Astrocyte of the spinal cord (primary cell): ENCODE data around the gene MYO1C.
"Not testable (repeated sequence)": the region's sequence is repeated elsewhere in the genome, so short reads cannot be mapped to it uniquely, and the experiment has no call there.

ENCODE experiments used
- DNase-seq: peaks from one replicate; pipeline ENCODE4 v3.0.0; 2011; ENCODE audit warnings: low read depth, low spot score
- H3K4me3 ChIP-seq: 2 replicates; pipeline ENCODE4 v1.5.1; 2011; ENCODE audit warnings: low read depth, mild to moderate bottlenecking, low read length, moderate library complexity
- CTCF ChIP-seq: IDR thresholded peaks from 2 replicates; pipeline ENCODE4 v1.5.1; 2012; ENCODE audit warnings: low read depth, mild to moderate bottlenecking, low read length, inconsistent platforms
- in situ Hi-C: cut with HindIII; loops from 2 replicates; pipeline ENCODE4 v1.10.0; 2017; ENCODE audit warnings: low sequenced_read_pairs

MYO1C gene

GRCh38 chr17:1529863-1530262 is 37.4 kb upstream of the MYO1C start:
- H3K4me3 ChIP-seq: no peak overlapping the region
- no peak for TF ChIP-seq CTCF
- no peak for DNase-seq
- in situ Hi-C loops: no loop called here

- H3K4me3 ChIP-seq, DNase-seq, in situ Hi-C loops: not testable (repeated sequence)
These were observed 34.4 kb upstream of the MYO1C start for GRCh38 chr17:1526876-1527275.

- in situ Hi-C loops: no loop called here
- H3K4me3 ChIP-seq: no peak overlapping the region
- DNase-seq: no peak
- TF ChIP-seq CTCF: no peak
These were observed 30.1 kb upstream of the MYO1C start for GRCh38 chr17:1522626-1523025.

- no peak for DNase-seq
- H3K4me3 ChIP-seq: no peak overlapping the region
- in situ Hi-C loops: no loop called here
- no peak for TF ChIP-seq CTCF
These were observed 28.7 kb upstream of the MYO1C start for GRCh38 chr17:1521086-1521640.

GRCh38 chr17:1519678-1520077 is 27.2 kb upstream of the MYO1C start:
- no peak for DNase-seq
- in situ Hi-C loops: no loop called here
- no peak for TF ChIP-seq CTCF
- no peak overlapping the region for H3K4me3 ChIP-seq

GRCh38 chr17:1518410-1518809 is 25.9 kb upstream of the MYO1C start:
- in situ Hi-C loops: no loop called here
- no peak for TF ChIP-seq CTCF
- DNase-seq: no peak
- H3K4me3 ChIP-seq: no peak overlapping the region

- TF ChIP-seq CTCF: no peak
- in situ Hi-C loops: no loop called here
- H3K4me3 ChIP-seq: peak within 1 kb of the TSS; percentile 99
- DNase-seq: peak; percentile 98
These were observed 24.1 kb upstream of the MYO1C start, which contains the start of gene INPP5K for GRCh38 chr17:1516388-1517161. INPP5K (minus strand) TSS chr17:1516612; CDS start chr17:1516499, 113 bp downstream.
